ENCODE results near the gene SOX6.

- no peak for TF ChIP-seq CTCF (IDR thresholded peaks at IDR 0.05 in 4 of 5, conservative IDR thresholded peaks at IDR 0.05 in 1 of 5)
- no peak for TF ChIP-seq POLR2A (IDR thresholded peaks at IDR 0.05)
Observed at GRCh38 chr11:16059332-16059731, 297.0 kb downstream of the SOX6 start.
